GM19328 (cell line): ENCODE results near the gene CAB39.

ENCODE experiments used
- ATAC-seq: cut with Tn5 transposase; IDR thresholded peaks from one replicate; pipeline ENCODE4 v1.9.1; 2021; ENCODE audit warnings: mild to moderate bottlenecking, moderate library complexity; ENCODE audit not compliant: unreplicated experiment

Gene CAB39

DNA sequence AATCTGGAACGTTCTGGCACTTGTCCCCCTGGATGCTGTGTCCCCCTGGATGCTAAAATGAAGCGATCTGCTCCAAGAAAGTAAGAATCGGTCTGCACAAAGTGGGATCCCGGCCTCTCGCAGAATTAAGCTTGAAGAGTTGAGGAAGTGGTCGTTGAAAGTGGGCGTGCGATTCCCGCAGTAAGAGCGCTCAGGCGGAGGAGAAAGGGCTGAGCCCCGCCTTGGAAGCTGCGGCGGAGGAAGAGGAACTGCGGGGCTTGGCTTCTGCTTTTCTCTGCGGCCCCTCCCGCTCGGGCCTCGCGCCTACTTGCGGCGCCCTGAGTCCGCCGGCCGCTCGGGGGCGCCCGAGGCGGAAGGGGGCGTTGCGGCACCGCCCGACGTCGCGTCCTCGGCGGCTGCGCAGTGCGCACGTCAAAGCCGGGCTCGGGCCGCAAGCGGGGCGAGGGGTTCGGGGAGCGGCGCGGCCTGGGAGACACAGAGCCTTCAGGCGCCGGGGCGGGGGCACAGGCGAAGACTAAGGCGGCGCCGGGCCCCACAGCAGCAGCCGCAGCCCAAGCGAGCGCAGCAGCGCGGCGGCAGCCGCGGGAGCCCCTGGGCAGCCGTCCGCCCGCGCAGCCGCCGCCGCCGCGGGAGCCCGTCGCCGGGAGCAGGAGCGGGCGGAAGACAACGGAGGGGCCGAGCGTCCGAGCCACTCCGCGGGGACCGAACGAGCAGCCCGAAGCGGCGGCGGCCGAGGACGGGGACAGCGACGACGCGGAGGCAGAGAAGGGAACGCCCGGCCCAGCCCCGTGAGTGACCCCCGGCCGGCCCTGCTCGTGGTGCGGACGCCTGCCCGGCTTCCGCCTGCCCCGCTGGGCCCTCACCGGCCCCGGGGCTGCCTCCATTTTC lies at the start of gene CAB39:
Gene CAB39 (plus strand): TSS at position 400 of the 888 bp plus-strand sequence. CDS start 47,160 bp downstream, outside the sequence.
- peak; percentile 82 for ATAC-seq

DNA sequence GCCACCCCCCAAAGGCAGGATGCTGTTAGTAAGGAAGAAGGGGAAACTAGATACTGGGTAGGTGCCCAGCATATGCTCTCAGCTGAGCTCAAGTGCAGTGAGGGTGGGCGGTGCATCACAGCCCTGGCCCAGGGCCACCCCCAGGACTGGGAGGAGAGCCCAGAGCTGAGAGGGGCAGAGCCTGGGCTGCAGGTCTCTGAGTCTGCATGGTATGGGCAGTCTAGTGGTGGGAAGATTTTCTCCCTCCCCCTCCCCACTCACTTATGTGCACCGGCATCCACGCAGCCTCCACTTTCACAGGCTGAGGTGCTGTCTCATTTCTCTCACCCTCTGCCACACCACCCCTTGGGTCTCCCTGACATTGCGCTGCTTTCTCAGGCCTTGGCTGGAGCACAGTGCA lies 48.5 kb upstream of the CAB39 start:
- ATAC-seq: no peak

- no peak for ATAC-seq
These were observed 47.8 kb upstream of the CAB39 start for GRCh38 chr2:230664844-230665243.

- ATAC-seq: no peak
These were observed 47.4 kb upstream of the CAB39 start for GRCh38 chr2:230665263-230665691.

- ATAC-seq: no peak
These were observed 46.2 kb upstream of the CAB39 start for GRCh38 chr2:230666446-230666845.

- no peak for ATAC-seq
These were observed 45.5 kb upstream of the CAB39 start for GRCh38 chr2:230666885-230667712.

DNA sequence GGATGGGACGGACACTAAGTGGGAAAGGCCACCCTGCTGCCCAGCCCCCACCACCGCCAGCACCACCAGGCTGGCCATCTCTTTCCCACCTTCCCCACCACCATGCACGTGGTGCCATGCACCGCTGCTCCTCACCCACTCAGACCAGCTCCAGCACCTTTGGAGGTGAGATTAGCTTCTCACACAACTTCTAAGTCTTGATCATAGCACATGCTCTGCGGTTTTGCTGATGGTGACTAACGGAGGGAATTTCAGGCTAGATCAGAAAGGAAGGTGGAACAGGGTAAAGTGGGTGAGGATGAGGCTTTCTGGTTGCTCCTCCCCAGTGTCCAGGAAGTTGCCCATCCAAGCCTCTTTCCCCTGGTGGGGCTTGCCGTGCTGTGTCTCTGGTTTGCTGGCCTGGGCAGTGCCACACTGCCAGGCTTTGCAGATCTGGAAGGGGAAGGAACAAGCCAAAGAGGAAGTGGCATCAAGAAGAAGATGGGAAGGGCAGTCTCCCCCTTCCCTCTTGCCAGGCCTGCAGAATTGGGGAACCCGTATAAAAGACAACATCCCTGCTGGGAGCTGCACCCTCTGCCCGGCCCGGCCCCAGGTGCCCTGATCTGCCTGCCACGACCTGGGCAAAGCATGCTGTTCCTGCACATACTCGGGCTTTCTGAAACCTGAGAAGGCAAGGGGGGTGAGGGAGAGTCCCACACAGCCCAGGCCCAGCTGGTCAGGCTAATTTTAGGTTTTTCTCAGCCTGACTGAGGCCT lies 44.3 kb upstream of the CAB39 start:
- peak; percentile 58 for ATAC-seq

DNA sequence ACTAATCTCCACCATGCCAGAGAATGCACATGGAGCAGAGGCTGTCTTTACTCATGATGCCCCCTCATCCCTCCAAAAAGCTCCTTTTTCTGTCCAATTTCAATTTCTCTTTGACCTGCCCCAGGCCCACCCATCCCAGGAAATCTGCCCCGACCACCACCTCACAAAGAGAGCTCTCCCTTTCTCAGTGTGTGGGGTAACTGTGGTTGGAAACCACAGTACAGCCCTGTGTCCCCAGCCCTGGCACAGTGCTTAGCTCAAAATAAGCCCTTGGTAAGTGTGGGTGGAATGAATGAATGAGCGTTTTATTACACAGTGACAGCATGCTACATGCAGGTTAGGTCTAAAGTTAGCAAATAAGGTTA lies 43.7 kb upstream of the CAB39 start:
- peak; percentile 45 for ATAC-seq

DNA sequence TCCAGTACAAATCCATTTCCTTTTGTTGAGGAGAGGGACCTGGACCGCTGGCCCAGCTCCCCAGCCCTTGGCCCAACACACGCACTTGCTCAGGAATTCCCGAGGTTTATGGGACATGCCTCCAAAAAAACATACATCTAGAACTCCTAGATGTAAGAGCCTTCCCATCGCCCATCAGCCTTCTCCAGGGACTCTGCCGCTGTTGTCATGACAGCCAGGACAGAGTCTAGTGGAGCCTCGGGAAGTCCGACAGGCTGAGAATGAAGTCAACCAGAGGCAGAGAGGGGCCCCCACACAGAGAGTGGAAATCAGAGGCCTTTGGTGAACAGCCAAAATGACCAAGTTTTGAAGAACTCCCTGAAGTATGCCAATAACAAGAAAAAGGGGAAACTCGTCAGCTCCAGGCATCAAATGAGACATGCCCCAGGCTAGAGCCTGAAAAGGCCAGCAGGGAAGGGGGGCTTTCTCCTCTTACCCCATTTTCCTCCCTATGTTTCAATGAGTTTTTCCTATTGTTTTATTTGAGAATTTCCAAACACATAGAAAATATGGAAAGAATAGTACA lies 43.2 kb upstream of the CAB39 start:
- no peak for ATAC-seq

- no peak for ATAC-seq
These were observed 41.5 kb upstream of the CAB39 start for GRCh38 chr2:230671117-230671516.

- ATAC-seq: no peak
These were observed 39.8 kb upstream of the CAB39 start for GRCh38 chr2:230672836-230673235.

DNA sequence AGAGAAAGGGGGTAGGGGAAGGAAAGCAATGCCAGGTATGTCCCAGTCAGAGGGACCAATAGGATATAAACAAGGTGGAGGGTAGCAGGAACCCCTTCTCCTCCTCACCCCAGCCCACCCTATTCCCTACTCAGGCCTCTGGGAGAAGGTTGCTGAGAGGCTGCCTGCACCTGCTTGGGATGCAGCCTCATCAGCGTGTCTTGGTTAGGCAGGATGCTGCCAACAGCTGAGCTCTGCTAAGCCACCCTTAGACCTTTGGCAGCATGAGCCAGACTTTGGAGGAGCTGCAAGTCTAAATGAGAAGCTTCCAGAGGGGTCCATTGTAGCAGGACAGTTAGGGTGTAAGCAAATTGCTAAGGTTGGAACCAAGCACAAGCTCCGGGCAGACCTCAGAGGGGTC lies 38.2 kb upstream of the CAB39 start:
- no peak for ATAC-seq

DNA sequence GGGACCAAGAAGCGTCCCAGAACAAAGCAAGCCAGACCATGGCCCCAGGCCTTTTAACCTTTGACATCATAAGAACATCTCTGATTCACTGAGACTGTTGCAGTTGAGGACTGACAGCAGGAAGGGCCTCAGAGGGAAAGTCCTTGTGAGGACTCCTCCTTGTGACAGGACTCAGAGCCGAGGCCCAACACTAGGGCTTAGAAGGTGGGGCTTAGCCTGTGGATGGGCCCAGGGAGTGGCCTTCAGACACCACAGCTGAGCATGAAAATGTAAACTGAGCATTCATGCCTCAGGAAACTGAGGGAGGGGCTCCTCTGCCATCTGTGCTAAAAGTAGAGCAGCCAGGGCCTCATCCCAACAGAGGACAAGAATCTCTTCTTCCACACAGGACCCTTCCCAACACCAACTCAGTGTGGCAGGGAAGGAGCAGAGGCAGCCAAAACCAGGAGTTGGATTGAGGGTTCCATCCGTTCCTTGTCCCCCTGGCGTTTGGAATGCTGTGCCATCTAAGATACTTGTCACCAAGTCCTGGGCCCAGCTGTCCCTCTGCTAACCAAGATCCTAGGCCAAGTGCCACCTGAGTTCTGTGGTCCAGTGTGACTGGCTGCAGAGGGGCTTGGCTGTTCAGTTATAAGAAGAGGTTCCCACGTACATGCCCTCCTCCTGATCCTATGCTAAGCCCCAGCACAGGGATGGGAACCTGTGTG lies 37.5 kb upstream of the CAB39 start:
- no peak for ATAC-seq

GRCh38 chr2:230676546-230676945 lies 36.1 kb upstream of the CAB39 start:
- ATAC-seq: no peak

- ATAC-seq: no peak
These were observed 35.3 kb upstream of the CAB39 start for GRCh38 chr2:230677201-230677946.

DNA sequence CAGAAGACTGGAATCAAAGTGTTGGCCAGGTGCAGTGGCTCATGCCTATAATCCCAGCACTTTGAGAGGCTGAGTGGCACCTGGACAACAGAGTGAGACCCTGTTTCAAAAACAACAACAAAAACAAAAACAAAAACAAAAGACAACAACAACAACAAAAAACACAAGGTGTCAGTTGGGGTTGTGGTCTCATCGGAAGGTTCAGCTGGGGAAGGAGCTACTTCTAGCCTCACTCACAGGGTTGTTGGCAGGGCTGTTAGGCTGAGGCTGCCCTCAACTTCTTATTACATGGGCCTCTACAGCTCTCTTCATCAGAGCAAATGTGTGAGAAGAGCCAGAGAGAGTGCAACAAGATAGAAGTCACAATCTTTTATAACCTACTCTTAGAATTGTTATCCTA lies 34.6 kb upstream of the CAB39 start:
- ATAC-seq: no peak

- ATAC-seq: no peak
These were observed 34.2 kb upstream of the CAB39 start for GRCh38 chr2:230678451-230678850.

GRCh38 chr2:230680463-230681170 lies 32.0 kb upstream of the CAB39 start:
- ATAC-seq: no peak

DNA sequence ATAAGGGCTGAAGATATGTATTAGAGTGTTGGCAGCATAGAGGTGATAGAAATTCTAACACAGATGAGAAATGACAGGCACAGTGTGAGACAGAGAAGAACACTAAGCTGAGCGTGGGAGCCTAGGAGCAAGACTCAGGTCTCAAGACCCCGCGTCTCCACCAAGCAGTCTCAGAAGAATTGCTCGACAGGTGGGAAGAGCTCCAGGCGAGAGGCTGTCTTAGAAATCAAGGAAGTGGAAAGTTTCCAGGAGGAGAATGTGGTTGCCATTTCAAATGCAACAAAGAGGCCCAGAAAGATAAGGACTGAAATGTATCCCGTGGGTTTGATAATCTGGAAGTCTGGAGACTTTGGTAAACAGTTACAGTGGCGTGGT lies 31.5 kb upstream of the CAB39 start:
- no peak for ATAC-seq
